Left cardiac atrium (tissue), 4 donors: Measurements from ENCODE around the gene DEUP1. TPM values are rescaled to one million over a fixed set of nuclear protein-coding genes. Genes with fewer than 3 reads are reported as not detected.
"Not testable (repeated sequence)": the region's sequence is repeated elsewhere in the genome, so short reads cannot be mapped to it uniquely, and the experiment has no call there.

Experiments used
- ATAC-seq, 2 donors: fragments of 200-7000 bp; cut with Tn5 transposase; one replicate each; pipeline ENCODE4 v1.9.1; 2020; ENCODE audit warnings: mild to moderate bottlenecking in 2 of 2, moderate library complexity in 2 of 2
- DNase-seq: peaks from one replicate; pipeline ENCODE4 v3.0.0-alpha.2; 2020
- intact Hi-C, 2 donors: fragments of 100-400 bp; cut with DNase I; formaldehyde crosslinking; loops; one replicate each; pipeline versions ENCODE4 v1.14.1 to v1.15.1; 2022 to 2023
- long read RNA-seq: library from polyadenylated mRNA; unstranded; transcript quantifications from one replicate; pipeline ENCODE4 v2.0.0, GENCODE V29; 2021
- total RNA-seq, 2 donors: library from RNA; stranded (reverse); fragmentation: NEBNext Ultra II Directional; extraction: Animal tissue kit (Norgen Biotek cat#: 25700); gene quantifications; one replicate each; pipeline ENCODE4 v1.2.1, GENCODE V29; 2021
- donor health status: DM: no; HTN: yes; CAD: no.
- donor health status: DM: no; HTN: yes; CAD: no; lungs with severe emphysema.
- donor health status: DM: yes; HTN: yes; CAD: no.
- donor health status: Dilated cardiomyopathy.

Gene DEUP1, protein sequence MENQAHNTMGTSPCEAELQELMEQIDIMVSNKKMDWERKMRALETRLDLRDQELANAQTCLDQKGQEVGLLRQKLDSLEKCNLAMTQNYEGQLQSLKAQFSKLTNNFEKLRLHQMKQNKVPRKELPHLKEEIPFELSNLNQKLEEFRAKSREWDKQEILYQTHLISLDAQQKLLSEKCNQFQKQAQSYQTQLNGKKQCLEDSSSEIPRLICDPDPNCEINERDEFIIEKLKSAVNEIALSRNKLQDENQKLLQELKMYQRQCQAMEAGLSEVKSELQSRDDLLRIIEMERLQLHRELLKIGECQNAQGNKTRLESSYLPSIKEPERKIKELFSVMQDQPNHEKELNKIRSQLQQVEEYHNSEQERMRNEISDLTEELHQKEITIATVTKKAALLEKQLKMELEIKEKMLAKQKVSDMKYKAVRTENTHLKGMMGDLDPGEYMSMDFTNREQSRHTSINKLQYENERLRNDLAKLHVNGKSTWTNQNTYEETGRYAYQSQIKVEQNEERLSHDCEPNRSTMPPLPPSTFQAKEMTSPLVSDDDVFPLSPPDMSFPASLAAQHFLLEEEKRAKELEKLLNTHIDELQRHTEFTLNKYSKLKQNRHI
- not detected for total RNA-seq
- long read RNA-seq, result 0 reads

DNA sequence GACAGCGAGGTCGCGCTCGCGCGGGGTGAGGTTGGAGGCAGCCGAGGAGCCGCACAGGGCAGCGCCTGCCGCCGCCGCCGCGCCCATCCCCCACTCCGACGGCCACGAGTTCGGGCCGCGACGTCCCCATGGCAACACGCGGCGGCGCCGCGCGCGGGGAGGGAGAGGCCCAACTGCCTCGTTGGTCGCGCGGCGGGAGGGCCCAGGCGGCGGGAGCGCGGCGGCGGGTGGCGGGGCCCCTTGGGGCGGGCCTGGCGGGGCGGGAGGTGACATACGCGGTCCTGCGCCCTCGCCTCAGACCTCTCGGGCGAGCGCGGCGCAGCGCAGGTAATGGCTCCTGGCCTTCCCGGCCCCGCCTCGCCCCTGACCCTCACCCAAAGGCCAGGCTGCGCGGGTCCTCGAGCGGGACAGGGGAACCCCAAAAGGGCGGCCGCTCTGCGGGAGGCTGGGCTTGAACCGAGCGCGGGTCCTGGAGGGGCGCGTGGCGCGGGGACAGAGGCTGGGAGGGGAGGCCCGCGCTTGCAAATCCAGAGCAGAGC is at the start of gene DEUP1:
TSS of gene DEUP1 (plus strand) at position 297 of the 539 bp plus-strand sequence. CDS start 1,518 bp downstream, outside the sequence.
- intact Hi-C loops, result no loop called here
- ATAC-seq, result peak; percentile 84 to 88
- DNase-seq, result peak; percentile 59

DNA sequence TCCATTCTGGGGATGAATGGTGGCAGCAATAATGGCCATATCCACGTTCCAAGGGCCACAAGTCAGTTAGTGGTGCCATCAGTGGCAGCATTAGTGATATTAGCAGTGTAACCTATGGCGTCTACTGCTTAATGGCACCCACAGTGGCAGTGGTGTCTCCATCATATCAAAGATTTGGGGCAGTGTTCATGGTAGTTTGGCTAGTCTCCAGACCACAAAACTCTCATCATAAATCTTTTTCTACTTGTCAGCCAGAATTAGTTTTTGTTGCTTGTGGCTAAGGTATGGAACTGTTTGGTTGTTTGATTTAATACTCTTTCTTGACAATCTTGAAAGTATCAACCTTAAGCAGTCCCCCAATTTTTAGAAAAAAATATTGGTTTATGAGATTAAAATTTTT is 45.1 kb upstream of the DEUP1 start:
- DNase-seq, result no peak
- no peak for ATAC-seq

DNA sequence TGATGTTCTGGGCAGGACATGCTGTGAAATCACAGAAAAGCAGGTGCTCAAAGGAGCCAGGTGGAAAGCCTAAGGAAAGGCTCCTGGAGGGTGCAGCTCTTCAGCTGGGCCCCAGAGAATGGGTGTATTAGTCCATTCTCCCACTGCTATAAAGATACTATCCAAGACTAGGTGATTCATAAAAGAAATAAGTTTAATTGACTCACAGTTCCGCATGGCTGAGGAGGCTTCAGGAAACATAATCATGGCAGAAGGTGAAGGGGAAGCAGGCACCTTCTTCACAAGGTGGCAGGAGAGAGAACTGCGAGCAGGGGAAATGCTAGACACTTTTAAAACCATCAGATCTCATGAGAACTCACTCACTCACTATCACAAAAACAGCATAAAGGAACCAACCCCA is 43.1 kb upstream of the DEUP1 start:
- DNase-seq (no peak), ATAC-seq (no peak)
- intact Hi-C loops, result no loop called here

More for the DNA sequence above, 45.1 kb upstream of the DEUP1 start:
- intact Hi-C loops, result no loop called here

DNA sequence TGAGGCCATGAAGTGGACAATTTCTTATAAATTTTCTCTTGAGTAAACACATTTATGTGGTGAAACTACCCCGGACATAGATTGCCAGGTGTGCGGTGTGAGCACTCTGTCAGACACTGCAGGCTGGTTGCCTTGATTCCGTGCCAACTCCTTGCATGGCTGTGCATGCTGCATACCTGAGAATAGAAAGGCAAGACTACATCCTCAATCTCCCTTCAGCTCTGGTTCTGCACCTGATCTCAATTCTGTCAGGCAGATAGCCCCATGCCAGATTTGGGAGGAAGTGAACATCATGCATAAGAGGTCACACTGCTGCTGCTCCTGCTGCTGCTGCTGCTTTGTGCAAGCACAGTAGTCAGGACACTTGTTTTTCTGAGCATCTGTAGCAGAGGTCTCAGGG is 42.5 kb upstream of the DEUP1 start:
- ATAC-seq, result no peak
- intact Hi-C loops, result no loop called here
- no peak for DNase-seq

DNA sequence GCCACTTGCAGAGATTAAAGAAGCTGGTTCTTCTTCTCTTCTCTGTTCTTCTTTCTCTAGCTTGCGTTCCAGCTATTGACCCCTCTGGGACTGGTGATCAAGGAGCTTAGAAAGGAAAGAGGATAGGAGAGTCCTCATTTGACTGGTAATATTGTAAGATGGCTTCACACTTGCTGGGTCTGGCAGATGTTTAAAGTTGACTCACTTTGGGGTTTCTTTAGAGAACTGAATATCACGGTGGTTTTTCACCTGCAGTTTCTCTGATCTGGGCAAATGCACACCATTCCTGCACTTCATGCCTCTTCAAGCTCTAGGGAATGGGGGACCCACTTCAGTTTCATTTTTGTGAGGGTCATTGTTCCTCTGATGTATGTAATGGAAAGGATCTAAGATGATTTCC is 41.8 kb upstream of the DEUP1 start:
- ATAC-seq (no peak), DNase-seq (no peak)
- intact Hi-C loops, result no loop called here

DNA sequence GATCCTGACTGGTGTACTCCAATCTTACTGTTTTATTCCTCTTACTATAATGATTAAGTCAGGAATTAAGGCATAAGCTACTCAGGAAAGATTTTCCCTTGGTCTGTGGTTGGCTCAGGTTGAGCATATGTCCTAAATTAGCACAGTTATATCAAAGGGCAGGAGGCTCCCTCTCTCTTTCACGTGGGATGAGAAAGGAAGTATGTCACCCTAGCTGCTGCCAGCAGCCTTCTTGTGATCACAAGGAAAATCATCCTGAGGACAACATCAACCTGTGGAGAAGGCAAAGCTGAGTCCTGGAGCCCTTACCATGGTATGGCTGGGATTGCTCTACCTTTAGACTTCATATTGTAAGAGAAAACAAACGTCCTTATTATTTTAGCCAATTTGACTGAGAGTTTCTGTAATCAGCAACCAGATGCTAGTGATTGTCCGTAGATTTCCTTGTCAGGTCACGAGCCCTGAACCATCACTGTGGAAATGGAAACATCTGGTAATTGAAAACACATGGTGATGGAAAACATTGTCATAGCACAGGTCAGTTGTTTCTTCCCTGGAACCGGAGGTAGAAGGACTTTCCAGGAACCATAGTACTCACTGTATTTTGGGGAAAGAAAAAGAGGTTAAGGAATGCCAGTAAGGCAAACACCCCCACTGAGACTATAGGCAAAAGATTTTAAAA is 40.6 kb upstream of the DEUP1 start:
- intact Hi-C loops, result no loop called here
- DNase-seq (no peak), ATAC-seq (no peak)

DNA sequence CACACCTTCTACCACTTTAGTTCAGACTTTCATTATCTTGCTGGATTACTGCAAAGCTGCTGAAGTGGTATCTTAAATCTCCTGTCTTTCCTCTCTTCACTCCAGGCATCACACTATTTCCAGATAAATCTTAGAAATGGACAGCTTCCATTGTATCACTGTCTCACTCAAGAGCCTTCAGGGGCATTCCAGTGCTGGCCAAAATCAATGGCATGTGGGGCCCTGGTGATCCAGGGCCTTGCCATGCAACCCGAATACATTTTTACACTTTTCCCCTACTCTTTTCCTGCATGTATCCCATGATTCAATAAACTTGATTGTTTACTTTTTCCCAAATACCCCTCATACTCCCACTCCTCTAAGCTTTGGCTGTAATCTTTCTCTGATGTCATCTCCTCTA is 39.4 kb upstream of the DEUP1 start:
- intact Hi-C loops, result no loop called here
- no peak for ATAC-seq
- DNase-seq, result no peak

DNA sequence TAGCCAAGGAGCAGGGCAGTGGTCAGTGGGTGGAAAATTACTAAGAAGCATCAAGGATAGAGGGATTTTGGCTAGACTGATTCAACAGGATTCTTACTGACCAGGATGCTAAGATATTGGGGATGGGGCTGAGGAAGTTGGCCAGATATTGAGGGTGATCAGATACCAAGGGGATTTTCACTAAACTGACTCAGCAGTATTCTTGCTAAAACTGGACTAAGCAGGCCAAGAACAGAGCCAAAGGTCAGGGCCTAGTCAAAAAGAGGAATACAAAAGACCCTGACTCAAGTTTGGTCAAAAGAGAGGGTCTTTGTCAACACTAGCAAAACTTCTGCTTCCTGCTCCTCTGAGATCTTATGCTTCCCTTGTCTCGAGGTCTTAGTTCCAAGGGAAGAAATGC is 38.6 kb upstream of the DEUP1 start:
- ATAC-seq (no peak), DNase-seq (no peak)
- intact Hi-C loops, result no loop called here

DNA sequence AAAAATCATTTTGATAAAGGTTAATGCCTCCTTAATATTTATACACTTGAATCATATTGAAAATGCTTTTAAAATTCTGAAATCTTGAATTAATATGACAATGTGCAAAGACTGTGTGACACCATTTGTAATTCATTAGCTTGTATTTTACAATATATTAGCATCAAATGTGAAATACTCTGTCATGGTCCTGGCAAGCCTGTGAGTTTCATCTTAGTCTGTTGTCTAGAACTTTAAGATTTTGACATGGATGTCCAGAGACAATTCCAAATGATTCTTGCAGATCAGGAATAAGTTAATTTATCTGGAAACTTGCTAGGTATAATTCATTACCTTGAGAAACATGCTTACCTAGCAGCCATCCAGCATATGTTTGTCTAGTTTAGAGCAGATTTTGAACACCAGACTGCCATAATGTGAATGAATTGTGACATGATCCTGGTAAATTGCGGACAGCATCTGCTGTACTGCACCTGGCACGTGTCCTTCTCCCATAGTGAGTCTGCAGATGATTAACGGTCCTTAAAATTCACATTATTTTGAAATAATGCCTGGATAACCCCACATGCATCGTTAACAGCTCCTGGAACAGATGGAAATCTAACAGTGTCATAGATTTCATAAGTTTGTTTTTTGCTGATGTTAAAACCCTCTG is 34.5 kb upstream of the DEUP1 start:
- DNase-seq (no peak), ATAC-seq (no peak)
- intact Hi-C loops, result no loop called here

DNA sequence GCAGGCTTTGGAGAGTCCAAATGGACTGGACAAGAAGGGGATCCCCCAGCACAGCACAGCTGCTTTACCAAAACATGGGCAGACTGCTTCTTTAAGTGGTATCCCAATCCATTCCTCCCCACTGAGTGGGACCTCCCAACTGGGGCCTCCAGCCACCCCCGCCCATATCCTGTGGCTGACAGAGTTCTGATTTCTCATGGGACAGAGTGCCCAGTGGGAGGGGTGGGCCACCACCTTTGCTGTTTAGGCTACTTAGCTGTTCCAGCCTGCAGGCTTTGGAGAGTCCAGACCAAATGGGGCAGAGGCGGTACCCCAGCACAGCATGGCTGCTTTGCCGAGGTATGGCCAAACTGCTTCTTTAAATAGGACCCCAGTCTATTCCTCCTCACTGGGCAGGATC is 26.9 kb upstream of the DEUP1 start:
- ATAC-seq (no peak), DNase-seq (no peak)
- intact Hi-C loops, result no loop called here

DNA sequence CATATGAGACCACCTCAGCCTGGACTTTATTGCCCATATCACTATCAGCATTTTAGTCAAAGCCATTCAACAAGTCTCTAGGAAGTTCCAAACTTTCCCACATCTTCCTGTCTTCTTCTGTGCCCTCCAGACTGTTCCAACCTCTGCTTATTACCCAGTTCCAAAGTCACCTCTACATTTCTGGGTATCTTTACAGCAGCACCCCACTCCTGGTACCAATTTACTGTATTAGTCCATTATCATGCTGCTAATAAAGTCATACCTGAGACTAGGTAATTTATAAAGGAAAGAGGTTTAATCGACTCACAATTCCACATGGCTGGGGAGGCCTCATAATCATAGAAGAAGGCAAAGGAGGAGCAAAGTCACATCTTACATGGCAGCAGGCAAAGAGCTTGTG is 16.1 kb upstream of the DEUP1 start:
- intact Hi-C loops, DNase-seq, ATAC-seq: not testable (repeated sequence)

DNA sequence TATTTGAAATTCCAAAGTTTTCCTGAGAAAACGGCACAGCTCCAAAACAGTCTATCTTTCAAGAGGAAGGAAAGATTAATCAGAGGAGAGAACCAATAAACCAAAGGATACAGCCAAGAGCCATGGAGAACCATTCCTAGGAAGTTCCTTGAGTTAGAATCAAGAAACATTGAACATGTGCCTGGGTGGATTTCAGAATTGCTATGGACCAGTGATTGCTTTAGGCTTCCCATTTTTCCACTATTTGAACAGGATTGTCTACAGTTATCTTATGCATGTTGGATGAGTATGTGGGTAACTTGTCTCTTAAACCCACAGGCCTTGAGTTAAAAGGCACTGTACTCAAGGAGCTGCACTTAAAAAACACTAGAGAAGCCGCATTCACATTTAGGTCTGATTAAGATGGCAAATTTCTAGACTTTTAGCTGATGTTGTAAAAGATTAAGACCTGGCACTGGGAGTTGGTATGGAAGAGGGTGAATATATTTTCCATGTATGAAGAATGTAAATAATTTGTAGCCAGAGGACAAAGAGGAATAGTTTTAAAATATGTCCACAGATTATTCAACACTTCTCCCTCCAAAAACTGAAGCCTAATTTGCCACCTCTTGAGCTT is 11.2 kb upstream of the DEUP1 start:
- no peak for ATAC-seq
- intact Hi-C loops, result no loop called here
- DNase-seq, result no peak

DNA sequence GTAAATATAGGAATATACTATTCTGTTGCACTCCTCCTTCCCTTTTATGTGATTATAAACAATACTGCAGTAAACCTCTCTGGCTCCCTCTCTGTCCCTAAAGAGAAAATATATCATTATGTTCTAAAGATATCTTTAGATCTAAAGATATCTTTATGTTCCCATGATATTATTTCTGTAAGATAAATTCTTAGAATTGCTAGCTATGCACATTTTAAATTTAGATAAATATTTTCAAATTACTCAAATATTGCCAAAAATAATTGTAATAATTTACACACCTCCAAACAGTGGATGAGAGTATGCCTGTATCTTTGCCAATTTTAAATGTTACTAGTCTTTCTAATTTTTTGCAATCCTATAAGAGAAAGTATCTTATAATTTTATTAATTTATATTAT is 10.3 kb upstream of the DEUP1 start:
- DNase-seq, result no peak
- ATAC-seq, result no peak
- intact Hi-C loops, result no loop called here

DNA sequence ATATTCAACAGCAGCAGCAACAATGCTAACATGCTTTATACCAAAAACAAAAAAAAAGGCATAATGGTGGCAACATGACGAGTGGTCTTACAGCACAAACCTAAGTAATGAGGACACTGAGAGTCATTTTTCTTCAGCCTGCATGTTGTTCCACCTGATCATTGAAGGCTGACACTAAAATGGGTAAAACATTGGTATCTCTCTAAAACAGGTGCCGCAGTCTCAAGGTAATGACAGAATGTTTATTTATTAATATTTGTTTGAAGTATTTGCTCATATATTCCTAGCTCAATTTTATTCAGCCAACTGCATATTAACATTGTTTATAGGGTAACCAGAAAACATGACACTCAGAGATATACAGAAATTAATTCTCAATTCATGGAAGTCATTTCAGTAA is 8.3 kb upstream of the DEUP1 start:
- ATAC-seq, result no peak
- no peak for DNase-seq
- intact Hi-C loops, result no loop called here

DNA sequence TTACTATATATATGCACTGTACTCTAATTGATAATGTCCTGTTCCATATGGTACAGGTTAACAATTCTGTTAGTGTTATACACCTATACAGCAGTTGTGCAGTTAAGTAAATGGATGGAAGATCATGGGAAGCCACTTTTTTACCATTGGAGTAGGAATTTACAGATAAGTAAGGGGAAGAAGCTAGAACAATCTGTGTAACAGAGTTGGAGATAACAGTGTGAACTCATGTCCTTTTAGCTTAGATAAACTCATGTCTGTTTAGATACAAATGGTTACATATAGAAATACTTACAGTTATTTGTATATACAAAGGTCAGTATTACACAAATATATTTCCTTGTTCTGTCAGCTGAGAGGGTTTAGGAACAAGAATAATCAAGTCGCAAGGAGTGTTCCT is 6.8 kb upstream of the DEUP1 start:
- no peak for ATAC-seq
- no peak for DNase-seq
- intact Hi-C loops, result no loop called here

DNA sequence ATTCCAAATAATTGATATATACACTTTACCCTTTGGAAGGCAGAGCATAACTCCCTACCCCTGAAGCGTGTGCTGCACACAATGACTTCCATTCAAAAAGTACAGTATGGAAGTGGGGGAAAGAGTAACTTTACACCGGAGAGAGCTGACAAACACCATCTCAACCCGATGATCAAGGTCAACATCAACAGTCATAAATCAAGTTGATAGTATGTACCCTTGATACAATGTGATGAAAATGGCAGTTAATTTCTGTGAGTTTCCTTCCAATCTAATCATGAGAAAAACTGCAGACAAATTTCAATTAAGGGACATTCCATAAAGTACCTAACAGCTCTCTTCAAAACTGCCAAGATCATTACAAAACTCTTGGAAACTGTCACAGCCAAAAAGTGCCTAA is 6.0 kb upstream of the DEUP1 start:
- DNase-seq, result no peak
- ATAC-seq, result no peak
- intact Hi-C loops, result no loop called here

DNA sequence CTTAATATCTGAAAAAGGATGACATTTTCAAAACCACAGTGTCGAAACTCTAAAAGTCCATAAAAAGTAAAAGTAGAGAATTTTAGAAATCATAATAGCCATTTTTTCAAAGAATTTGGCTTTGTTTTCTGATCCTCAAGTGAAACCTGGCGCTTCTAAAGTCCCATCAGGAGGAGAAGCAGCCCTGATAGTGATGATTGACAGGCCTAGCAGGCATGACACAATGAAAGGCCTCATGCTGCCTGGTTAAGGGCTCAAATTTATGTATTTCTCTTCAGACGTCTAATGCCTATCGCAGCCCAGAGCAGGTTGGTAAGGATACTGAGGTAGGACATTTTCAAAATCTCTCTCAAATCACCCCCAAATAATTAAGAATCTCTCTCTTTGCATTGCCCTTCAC is 3.9 kb upstream of the DEUP1 start:
- ATAC-seq, result no peak
- DNase-seq, result no peak
- intact Hi-C loops, result no loop called here

DNA sequence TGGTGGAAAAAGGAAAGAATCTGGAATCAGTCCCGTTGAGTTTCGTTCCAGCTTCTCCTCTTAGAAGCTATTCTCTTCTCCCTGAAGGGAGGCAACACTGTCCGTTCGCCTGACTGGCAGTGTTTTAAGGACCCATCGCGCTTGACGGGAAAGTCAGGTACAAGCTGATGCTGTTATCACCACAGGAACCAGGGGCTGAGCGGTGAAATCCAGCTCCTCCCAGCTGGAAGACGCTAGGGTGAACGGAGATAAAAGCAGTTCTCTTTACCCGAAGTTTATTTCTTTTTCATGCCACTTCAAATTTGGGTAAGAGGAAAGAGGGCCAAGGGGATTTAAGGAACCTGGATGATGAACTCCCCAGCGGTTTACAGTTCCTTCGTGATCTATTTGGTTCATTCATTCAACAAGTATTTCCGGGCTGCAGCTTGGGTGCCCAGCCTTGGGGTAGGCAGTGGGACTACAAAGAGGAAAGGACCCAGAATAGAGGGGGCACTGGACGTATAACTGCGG is 551 bp upstream of the DEUP1 start:
- peak in 1 of 2 donors; percentile 19 for ATAC-seq
- intact Hi-C loops, result no loop called here

DNA sequence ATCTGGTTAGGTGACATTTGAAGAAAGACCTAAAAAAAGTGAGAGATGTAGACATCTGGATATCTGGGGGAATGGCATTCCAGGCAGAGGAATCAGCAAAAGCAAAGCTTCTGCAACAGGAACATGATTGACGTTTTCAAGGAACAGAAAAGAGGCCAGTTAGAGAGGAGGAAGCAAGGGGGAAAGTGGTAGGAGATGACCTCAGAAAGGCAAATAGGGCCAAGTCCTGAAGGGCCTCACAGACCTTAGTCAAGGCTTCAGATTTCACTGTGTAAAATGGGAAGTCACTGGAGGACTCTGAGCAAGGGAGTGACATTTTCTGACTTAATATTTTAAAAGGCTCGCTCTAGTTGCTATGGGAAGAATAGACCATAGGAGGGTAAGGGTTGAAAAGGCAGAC is 9.7 kb downstream of the DEUP1 start:
- DNase-seq (no peak), ATAC-seq (no peak)
- intact Hi-C loops, result no loop called here

More for the DNA sequence above, 551 bp upstream of the DEUP1 start:
- DNase-seq, result no peak
